Subcutaneous adipose tissue (tissue), 4 donors: ENCODE results near the gene CRIP2. TPM values are rescaled to one million over a fixed set of nuclear protein-coding genes. Genes with fewer than 3 reads are reported as not detected.

Experiments
- CTCF ChIP-seq: fragments of 450-650 bp; IDR thresholded peaks from one replicate; pipeline ENCODE4 v1.5.1; 2016; ENCODE audit warnings: low read depth, mild to moderate bottlenecking, control low read depth, antibody characterized with exemption, moderate library complexity
- total RNA-seq, 4 donors: library from RNA; depleted of rRNA; stranded (reverse); fragments of >200 nt; gene quantifications; one replicate each; pipeline ENCODE4 v1.1.0, GENCODE V29; 2016

The CRIP2 gene
- total RNA-seq, 4 donors from 2014 or later, result 24.1 to 84.0 (median 44.6) TPM

GRCh38 chr14:105517096-105517495 is 42.5 kb downstream of the CRIP2 start:
- no peak for TF ChIP-seq CTCF

GRCh38 chr14:105519946-105520698 is 45.5 kb downstream of the CRIP2 start:
- no peak for TF ChIP-seq CTCF

GRCh38 chr14:105525326-105525725 is 50.7 kb downstream of the CRIP2 start:
- no peak for TF ChIP-seq CTCF

GRCh38 chr14:105525861-105526775 is 51.5 kb downstream of the CRIP2 start, which contains the start of gene TMEM121:
Gene TMEM121 (plus strand): TSS chr14:105526583. CDS start chr14:105528835, 2,252 bp downstream.
- no peak for TF ChIP-seq CTCF

GRCh38 chr14:105526776-105527380 is 52.3 kb downstream of the CRIP2 start:
- TF ChIP-seq CTCF, result no peak

GRCh38 chr14:105527381-105527825 is 52.8 kb downstream of the CRIP2 start:
- no peak for TF ChIP-seq CTCF
